ENCODE data around the gene CRADD. TPM values are rescaled to one million over a fixed set of nuclear protein-coding genes. Genes with fewer than 3 reads are reported as not detected.

The CRADD gene
- total RNA-seq, 2 experiments from 2014 or later, result 7.0 to 11.3 TPM

GRCh38 chr12:93704122-93704521 lies 26.9 kb downstream of the CRADD start:
- no peak for TF ChIP-seq CTCF (IDR thresholded peaks at IDR 0.05)
- Mint-ChIP-seq H3K4me1 (ENCODE audit: low read depth) (peaks cover 42% of the 10 kb centered on the region), H3K4me3 (no peak overlapping the region), H3K9me3 (peaks cover 7% of the 10 kb centered on the region), H3K36me3 (ENCODE audit: low read depth) (peaks cover 7% of the 10 kb centered on the region), H3K27ac (no peak overlapping the region), H3K27me3 (no peaks in the 10 kb centered on the region)
- intact Hi-C loops (cut with micrococcal nuclease), result no loop called here
- no peak for ATAC-seq
- ChIA-PET CTCF (no interaction called here), POLR2A (no interaction called here)
- no peak for DNase-seq

- no peak for TF ChIP-seq CTCF (IDR thresholded peaks at IDR 0.05)
- Mint-ChIP-seq H3K4me3 (no peak overlapping the region), H3K36me3 (ENCODE audit: low read depth) (peaks cover 12% of the 10 kb centered on the region), H3K27me3 (no peaks in the 10 kb centered on the region), H3K9me3 (peaks cover 12% of the 10 kb centered on the region), H3K4me1 (ENCODE audit: low read depth) (peaks cover 38% of the 10 kb centered on the region), H3K27ac (no peak overlapping the region)
- ChIA-PET CTCF (no interaction called here), POLR2A (no interaction called here)
- intact Hi-C loops (cut with micrococcal nuclease), result no loop called here
- DNase-seq (no peak), ATAC-seq (no peak)
These were observed 27.4 kb downstream of the CRADD start for GRCh38 chr12:93704625-93705024.

DNA sequence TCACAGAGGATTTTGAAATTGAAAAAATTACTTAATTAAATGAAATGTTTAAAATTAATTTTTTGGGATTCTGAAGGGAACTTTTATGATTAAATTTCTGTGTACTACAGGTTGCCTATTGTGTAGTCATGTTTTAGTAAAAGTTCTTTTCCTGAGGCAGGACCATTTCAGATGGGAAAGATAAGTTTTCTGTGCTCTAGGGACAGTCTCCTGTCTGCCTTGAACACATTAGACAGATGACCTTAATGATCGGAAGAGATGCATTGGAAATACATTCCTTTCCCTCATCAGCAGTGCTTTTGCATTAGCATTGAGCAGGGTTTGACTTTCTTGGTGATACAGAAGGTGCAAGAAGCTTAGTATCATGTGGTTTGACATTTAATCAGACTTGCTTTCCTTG lies 28.1 kb downstream of the CRADD start:
- TF ChIP-seq CTCF (IDR thresholded peaks at IDR 0.05), result no peak
- H3K9me3 Mint-ChIP-seq, result peaks cover 16% of the 10 kb centered on the region
- H3K27me3 Mint-ChIP-seq, result no peaks in the 10 kb centered on the region
- no peak overlapping the region for H3K4me3 Mint-ChIP-seq
- H3K27ac Mint-ChIP-seq, result no peak overlapping the region
- ChIA-PET POLR2A (no interaction called here), CTCF (no interaction called here)
- ATAC-seq, result no peak
- intact Hi-C loops (cut with micrococcal nuclease), result no loop called here
- peaks cover 34% of the 10 kb centered on the region for H3K4me1 Mint-ChIP-seq (ENCODE audit: low read depth)
- no peak for DNase-seq
- peaks cover 17% of the 10 kb centered on the region for H3K36me3 Mint-ChIP-seq (ENCODE audit: low read depth)

DNA sequence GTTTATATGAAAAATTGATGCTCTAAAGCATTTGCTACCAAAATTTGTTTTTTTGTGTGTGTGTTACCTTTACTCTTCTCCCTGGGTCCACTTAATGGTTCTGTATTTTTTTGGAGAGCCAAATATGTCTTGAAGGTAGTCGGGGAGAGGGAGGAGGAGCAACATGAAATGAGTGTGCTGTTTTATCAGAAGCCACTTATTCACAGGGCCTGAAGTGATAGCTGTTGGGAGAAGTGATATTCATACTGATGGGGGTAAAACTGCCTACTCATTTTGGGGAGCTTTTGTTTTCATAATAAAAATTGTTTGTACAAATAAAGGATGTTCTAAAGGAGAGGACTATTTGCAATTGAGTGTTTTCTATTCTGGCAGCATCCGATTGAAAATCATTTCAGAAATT lies 29.2 kb downstream of the CRADD start:
- POLR2A ChIA-PET, result interaction anchor here (0.7 kb wide), 1 partner anchor 210 kb away, joined by 3 read pairs; no protein-coding TSS in a partner anchor
- Mint-ChIP-seq H3K4me3 (no peak overlapping the region), H3K9me3 (peaks cover 16% of the 10 kb centered on the region), H3K27ac (no peak overlapping the region), H3K27me3 (no peaks in the 10 kb centered on the region), H3K36me3 (ENCODE audit: low read depth) (peaks cover 17% of the 10 kb centered on the region), H3K4me1 (ENCODE audit: low read depth) (peaks cover 31% of the 10 kb centered on the region)
- intact Hi-C loops (cut with micrococcal nuclease), result no loop called here
- TF ChIP-seq CTCF (IDR thresholded peaks at IDR 0.05), result no peak
- no peak for ATAC-seq
- no peak for DNase-seq
- CTCF ChIA-PET, result no interaction called here

- CTCF ChIA-PET, result no interaction called here
These were observed 29.6 kb downstream of the CRADD start for GRCh38 chr12:93706824-93707223.

More at GRCh38 chr12:93706824-93707223, 29.6 kb downstream of the CRADD start:
- intact Hi-C loops (cut with micrococcal nuclease), result loop anchor here (1.0 kb wide), 1 partner anchor 30 kb away; the partner anchor contains the start of gene CRADD
- Mint-ChIP-seq H3K27me3 (no peaks in the 10 kb centered on the region), H3K4me1 (ENCODE audit: low read depth) (peaks cover 27% of the 10 kb centered on the region), H3K9me3 (peaks cover 16% of the 10 kb centered on the region), H3K27ac (no peak overlapping the region), H3K36me3 (ENCODE audit: low read depth) (peaks cover 17% of the 10 kb centered on the region), H3K4me3 (no peak overlapping the region)
- TF ChIP-seq CTCF (IDR thresholded peaks at IDR 0.05), result no peak
- POLR2A ChIA-PET, result interaction anchor here (0.7 kb wide), 1 partner anchor 210 kb away, joined by 3 read pairs; no protein-coding TSS in a partner anchor
- ATAC-seq (no peak), DNase-seq (no peak)
